Adrenal gland (tissue), 5 donors: Measurements from ENCODE around the gene ID2.

Experiments
- POLR2A ChIP-seq, 2 donors: fragments of 450-650 bp; IDR thresholded peaks; one replicate each; pipeline ENCODE4 v1.6.1; 2017; ENCODE audit warnings: antibody characterized with exemption in 2 of 2, mild to moderate bottlenecking in 2 of 2, moderate library complexity in 1 of 2
- TF ChIP-seq, protein P1 (sequence below), 6 experiments: fragments of 450-650 bp in 4 of 6; fragments of 200-600 bp in 2 of 6; sonication (generic) in 1 of 6; IDR thresholded peaks; 1 replicate in 5 of 6; 2 replicates in 1 of 6; pipeline versions ENCODE4 v1.5.1 to v1.8.0; 2016 to 2021; ENCODE audit warnings: antibody characterized with exemption in 6 of 6, mild to moderate bottlenecking in 2 of 6, moderate library complexity in 1 of 6
- donor health status: DM: no; HTN: no; CAD: no.

DNA sequence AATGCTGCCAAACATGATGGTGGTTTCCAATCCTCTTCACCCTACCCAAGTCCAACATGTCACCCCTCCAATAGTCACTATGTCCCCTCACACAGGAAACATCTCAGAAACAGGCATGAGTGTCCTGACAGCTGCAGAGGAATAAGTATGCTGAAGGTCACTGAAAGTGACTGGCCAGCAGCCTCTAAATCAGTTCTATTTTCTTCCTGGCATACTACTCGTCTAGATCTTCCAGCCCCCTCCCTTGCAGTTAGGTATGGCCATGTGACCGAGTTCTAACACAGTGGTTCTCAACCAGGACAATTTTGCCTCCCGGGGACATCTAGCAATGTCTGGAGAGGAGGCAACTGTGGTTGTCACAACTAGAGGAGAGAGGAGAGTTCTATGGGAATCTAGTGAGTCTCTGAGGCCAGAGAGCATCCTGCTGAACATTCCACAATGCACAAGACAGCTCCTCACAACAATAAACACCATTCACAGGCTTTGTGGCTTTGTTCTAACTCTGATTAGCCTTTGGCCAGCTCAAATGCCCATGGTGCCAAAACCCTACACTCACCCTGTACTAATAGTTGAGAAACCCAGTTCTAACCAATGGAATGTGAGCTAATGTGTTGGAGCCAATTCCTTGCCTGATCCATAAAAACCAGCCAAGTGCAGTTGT, 12.6 kb upstream of the ID2 start:
- TF ChIP-seq POLR2A (IDR thresholded peaks at IDR 0.05) = no peak
- TF ChIP-seq, protein P1, sequence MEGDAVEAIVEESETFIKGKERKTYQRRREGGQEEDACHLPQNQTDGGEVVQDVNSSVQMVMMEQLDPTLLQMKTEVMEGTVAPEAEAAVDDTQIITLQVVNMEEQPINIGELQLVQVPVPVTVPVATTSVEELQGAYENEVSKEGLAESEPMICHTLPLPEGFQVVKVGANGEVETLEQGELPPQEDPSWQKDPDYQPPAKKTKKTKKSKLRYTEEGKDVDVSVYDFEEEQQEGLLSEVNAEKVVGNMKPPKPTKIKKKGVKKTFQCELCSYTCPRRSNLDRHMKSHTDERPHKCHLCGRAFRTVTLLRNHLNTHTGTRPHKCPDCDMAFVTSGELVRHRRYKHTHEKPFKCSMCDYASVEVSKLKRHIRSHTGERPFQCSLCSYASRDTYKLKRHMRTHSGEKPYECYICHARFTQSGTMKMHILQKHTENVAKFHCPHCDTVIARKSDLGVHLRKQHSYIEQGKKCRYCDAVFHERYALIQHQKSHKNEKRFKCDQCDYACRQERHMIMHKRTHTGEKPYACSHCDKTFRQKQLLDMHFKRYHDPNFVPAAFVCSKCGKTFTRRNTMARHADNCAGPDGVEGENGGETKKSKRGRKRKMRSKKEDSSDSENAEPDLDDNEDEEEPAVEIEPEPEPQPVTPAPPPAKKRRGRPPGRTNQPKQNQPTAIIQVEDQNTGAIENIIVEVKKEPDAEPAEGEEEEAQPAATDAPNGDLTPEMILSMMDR (IDR thresholded peaks at IDR 0.05) = no peak
